ENCODE data around the gene DSCAM.

- TF ChIP-seq, protein P1, sequence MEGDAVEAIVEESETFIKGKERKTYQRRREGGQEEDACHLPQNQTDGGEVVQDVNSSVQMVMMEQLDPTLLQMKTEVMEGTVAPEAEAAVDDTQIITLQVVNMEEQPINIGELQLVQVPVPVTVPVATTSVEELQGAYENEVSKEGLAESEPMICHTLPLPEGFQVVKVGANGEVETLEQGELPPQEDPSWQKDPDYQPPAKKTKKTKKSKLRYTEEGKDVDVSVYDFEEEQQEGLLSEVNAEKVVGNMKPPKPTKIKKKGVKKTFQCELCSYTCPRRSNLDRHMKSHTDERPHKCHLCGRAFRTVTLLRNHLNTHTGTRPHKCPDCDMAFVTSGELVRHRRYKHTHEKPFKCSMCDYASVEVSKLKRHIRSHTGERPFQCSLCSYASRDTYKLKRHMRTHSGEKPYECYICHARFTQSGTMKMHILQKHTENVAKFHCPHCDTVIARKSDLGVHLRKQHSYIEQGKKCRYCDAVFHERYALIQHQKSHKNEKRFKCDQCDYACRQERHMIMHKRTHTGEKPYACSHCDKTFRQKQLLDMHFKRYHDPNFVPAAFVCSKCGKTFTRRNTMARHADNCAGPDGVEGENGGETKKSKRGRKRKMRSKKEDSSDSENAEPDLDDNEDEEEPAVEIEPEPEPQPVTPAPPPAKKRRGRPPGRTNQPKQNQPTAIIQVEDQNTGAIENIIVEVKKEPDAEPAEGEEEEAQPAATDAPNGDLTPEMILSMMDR (IDR thresholded peaks at IDR 0.05): no peak
- TF ChIP-seq POLR2A (IDR thresholded peaks at IDR 0.05): no peak
- TF ChIP-seq EP300 (IDR thresholded peaks at IDR 0.05): no peak
Observed at GRCh38 chr21:40730426-40730800, 116.5 kb downstream of the DSCAM start.

Measured in gastroesophageal sphincter (tissue), 3 donors.